Duodenal mucosa (tissue), 2 donors: ENCODE measurements around the gene TMEM198.
A peak's percentile ranks its signal among the peaks of the same experiment; 100 is the strongest.

Experiments used
- H3K27ac ChIP-seq: one replicate; pipeline ENCODE4 v1.7.0; 2013; ENCODE audit warnings: low read depth, low read length
- H3K27me3 ChIP-seq, 2 donors: one replicate each; pipeline ENCODE4 v1.7.0; 2013; ENCODE audit warnings: low read length in 2 of 2, control low read depth in 1 of 2; ENCODE audit not compliant: insufficient read depth in 2 of 2, control insufficient read depth in 1 of 2
- H3K36me3 ChIP-seq, 2 donors: one replicate each; pipeline ENCODE4 v1.7.0; 2013; ENCODE audit warnings: low read length in 2 of 2, control low read depth in 1 of 2; ENCODE audit not compliant: insufficient read depth in 2 of 2, control insufficient read depth in 1 of 2
- H3K4me1 ChIP-seq, 2 donors: one replicate each; pipeline ENCODE4 v1.7.0; 2013; ENCODE audit warnings: low read length in 2 of 2, control low read depth in 1 of 2; ENCODE audit not compliant: insufficient read depth in 2 of 2, control insufficient read depth in 1 of 2
- H3K4me3 ChIP-seq, 2 donors: one replicate each; pipeline ENCODE4 v1.7.0; 2013; ENCODE audit warnings: low read length in 2 of 2, low read depth in 1 of 2
- H3K9ac ChIP-seq, 2 donors: one replicate each; pipeline ENCODE4 v1.7.0; 2013; ENCODE audit warnings: low read length in 2 of 2, low read depth in 1 of 2
- H3K9me3 ChIP-seq, 2 donors: one replicate each; pipeline ENCODE4 v1.7.0; 2013; ENCODE audit warnings: low read length in 2 of 2, control low read depth in 1 of 2; ENCODE audit not compliant: control insufficient read depth in 1 of 2

Gene TMEM198

DNA sequence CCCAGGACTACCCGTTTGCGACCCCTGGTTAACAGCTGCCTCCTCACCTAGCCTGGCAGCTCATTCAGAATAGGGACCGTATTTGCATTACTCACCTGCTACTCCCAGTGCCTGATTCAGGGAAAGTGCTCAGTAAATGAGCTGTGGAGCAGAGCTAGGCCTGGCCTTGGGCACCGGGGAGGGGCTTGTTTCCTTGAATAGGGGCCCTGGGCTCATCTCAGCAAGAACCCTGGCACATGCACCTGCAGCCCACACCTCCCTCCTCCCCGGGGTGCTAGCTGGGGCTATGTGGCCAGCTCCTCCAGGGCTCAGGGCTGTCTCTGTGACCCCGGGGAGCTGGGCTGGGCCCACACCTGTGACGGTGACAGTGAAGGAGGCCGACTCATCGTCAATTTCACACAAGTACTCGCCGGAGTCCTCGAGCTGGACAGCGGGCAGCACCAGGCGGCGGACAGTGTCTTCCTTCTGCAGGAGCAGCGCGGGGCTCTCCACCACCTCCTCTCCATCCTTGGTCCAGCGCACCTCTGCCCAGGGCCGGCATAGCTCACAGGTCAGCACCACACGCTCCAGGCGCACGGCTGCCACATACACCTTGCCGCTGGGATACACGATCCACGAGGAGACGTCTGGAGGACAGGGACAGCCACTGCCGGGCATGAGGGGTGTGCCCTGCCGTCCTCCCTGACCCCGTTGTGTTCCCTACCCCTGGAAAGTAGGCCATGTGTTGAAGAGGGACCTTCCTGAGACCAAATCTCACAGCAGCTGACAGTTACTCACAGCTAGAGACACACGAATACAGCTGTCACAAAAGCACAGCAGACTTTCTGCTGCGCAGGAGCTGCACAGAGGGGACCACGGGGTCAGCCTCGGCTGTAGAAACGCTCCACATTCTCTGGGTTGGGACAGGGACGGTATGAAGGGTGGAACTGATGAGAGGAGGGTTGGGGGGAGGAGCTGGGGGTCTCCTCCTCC, 18.5 kb downstream of the TMEM198 start:
- Histone ChIP-seq H3K4me1 (peaks cover 4 to 6% of the 10 kb centered on the region in 2 donors), H3K9ac (no peak overlapping the region), H3K27me3 (no peaks in the 10 kb centered on the region), H3K9me3 (no peaks in the 10 kb centered on the region), H3K4me3 (no peak overlapping the region), H3K27ac (no peak overlapping the region), H3K36me3 (no peaks in the 10 kb centered on the region)

DNA sequence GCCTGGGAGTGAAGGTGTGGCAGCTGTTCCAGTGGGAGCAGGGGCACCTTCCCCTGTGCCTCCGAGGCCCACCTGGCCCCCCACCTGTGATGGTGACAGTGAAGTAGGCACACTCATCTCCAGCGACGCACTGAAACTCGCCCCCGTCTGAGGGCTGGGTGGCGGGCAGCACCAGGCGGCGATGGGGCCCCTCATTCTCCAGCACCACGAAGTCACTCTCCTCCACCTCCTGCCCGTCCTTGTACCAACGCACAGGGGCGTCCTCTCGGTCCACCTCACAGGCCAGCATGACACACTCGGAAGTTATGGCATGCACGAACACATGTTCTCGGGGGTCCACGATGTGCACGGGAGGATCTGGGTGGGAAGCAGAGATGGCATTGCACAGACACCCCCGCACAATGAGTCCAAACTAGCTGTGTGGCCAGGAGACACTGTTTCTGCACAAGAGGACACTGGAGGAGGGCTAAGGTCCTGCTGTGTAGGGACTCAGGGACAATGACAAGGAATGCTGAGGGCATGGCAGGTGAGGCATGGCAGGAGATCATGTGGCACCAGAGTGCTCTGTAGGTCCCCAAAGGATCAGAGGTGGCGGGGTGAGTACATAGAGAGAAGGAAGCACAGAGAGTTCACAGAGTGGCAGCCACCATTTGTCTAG, 19.6 kb downstream of the TMEM198 start:
- H3K27me3 ChIP-seq: no peaks in the 10 kb centered on the region
- H3K27ac ChIP-seq: no peak overlapping the region
- no peaks in the 10 kb centered on the region for H3K36me3 ChIP-seq
- H3K4me1 ChIP-seq: peaks cover 4 to 6% of the 10 kb centered on the region in 2 donors
- H3K9ac ChIP-seq: no peak overlapping the region
- no peak overlapping the region for H3K4me3 ChIP-seq
- no peaks in the 10 kb centered on the region for H3K9me3 ChIP-seq

DNA sequence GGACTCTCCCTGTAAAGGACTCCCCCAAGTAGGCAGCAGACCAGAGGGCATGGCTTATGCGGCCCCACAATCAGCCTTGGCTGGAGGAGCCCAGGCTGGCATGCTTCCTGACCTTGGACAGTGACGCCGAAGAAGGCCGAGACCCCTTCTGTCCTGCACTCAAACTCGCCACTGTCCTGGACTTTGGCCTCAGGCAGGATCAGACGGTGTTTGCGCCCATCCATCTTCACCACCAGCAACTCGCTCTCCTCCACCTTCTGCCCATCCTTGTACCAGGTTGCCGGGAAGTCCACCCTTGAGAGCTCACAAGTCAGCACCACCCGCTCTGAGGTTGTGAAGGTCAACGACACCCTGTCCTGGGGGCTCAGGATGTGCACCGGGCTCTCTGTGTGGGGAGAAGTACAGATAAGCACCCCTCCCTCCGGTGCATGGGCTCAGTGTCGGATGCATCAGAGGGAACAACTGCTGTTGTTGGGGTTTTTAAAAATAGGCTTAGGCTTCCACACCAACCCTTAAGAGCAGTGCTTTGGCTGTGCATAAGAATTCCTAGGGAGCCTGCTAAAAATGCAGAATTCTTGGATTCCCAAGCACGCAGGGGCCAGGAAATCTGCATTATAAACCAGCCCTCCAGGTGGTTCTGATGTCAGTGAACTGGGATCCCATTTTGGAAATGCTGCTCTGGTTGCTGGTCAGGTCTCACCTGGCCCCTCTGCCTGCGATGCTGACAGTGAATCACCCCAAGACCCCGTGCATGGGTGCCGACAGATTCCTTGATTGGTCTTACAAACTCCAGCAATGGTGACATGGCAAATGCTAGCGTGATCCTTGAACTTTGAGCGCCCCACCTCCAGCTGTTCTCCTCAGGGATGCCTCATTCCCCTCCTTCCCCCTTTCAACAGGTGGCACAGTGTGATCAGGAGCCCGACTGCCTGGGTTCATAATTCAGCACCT, 21.6 kb downstream of the TMEM198 start:
- peaks cover 4 to 6% of the 10 kb centered on the region in 2 donors for H3K4me1 ChIP-seq
- H3K27ac ChIP-seq: no peak overlapping the region
- no peak overlapping the region for H3K4me3 ChIP-seq
- H3K9me3 ChIP-seq: no peaks in the 10 kb centered on the region
- no peaks in the 10 kb centered on the region for H3K27me3 ChIP-seq
- no peaks in the 10 kb centered on the region for H3K36me3 ChIP-seq
- H3K9ac ChIP-seq: no peak overlapping the region

DNA sequence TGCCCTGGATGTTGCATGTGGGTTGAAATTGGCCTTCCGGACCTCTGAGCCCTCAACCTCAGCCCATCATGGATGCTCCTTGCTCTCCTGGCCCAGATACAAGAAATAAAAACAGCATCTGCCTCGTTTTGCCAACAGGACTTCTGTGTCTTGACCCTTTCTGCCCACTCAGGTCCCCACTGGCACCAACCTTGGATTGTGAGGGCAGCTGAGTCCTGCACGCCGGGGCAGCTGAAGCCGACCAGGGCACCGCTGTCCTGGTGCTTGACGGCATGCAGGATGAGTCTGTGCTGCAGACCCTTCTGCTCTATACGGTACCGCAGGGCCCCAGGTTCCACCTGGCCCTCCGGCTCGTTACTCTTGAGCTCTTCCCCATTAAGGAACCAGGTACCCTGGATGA, 22.8 kb downstream of the TMEM198 start:
- no peaks in the 10 kb centered on the region for H3K9me3 ChIP-seq
- no peak overlapping the region for H3K9ac ChIP-seq
- peaks cover 4 to 6% of the 10 kb centered on the region in 2 donors for H3K4me1 ChIP-seq
- H3K36me3 ChIP-seq: no peaks in the 10 kb centered on the region
- H3K27me3 ChIP-seq: peaks cover 0 to 3% of the 10 kb centered on the region in 2 donors
- no peak overlapping the region for H3K27ac ChIP-seq
- H3K4me3 ChIP-seq: no peak overlapping the region

DNA sequence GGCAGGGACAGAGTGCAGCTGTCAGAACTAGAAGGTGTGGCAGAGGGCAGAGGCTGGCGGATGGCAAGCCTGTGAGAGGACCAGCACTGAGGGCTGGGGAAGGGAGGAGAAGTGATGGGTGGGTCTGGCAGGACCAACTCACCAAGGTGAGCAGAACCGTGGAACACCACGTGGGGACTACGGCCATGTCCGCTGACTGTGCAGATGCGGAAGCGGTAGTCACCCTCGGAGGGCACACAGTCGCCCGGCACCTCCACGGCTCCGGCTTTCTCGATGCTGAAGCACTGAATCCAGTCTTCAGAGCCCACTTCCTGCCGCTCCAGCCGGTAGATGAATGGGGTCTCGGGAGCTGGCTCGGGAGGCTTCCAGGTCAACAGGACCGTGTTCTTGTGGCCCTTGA, 23.3 kb downstream of the TMEM198 start:
- Histone ChIP-seq H3K9ac (no peak overlapping the region), H3K9me3 (no peaks in the 10 kb centered on the region), H3K36me3 (no peaks in the 10 kb centered on the region), H3K27me3 (peaks cover 1 to 8% of the 10 kb centered on the region in 2 donors), H3K27ac (no peak overlapping the region), H3K4me1 (peaks cover 4 to 6% of the 10 kb centered on the region in 2 donors), H3K4me3 (no peak overlapping the region)

DNA sequence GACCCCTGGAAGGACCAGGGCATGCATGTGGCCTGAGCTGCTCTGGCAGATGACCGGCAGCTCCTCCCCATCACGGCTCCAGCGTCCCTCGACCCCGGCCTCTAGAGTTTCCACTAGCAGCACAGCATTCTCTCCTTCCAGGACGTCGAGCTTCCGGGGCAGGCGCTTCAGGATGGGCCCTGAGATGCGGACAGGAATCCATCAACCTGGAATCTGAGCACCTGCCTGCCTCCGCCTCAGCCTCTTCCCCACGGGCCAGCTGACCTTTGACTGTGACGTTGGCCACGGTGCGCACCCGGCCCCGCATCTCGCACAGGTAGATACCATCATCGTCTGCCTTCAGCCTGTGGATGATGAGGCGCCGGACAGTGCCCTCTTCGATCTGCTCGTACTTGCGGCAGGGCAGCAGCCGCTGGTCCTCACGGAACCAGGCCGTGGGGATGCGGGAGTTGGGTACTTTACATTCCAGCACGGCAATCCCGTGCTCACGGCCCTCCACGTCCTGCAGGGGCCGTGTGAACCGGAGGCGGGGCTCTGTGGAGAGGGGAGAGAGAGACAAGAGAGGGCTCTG, 24.0 kb downstream of the TMEM198 start:
- H3K9ac ChIP-seq: no peak overlapping the region
- H3K4me3 ChIP-seq: no peak overlapping the region
- no peaks in the 10 kb centered on the region for H3K9me3 ChIP-seq
- H3K27ac ChIP-seq: no peak overlapping the region
- peaks cover 3 to 11% of the 10 kb centered on the region in 2 donors for H3K27me3 ChIP-seq
- no peaks in the 10 kb centered on the region for H3K36me3 ChIP-seq
- peaks cover 4 to 6% of the 10 kb centered on the region in 2 donors for H3K4me1 ChIP-seq

DNA sequence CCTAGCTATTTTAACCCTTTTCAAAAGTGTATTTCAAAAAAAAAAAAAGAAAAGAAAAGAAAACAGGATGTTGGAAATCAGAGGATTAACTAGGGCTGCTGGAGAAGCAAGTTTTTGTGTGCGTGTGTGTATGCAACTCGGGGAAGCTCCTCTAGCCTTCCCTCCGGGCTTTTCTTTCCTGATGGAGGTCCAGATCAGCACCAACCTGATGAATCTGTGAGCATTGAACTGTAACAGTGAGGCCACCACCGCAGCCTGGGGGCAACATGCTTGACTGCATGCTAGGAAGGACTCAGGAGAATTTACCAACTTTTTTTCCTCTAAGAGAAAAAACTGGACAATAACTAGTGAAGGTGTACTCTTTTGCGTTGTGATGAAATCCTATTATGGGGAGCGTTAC, 25.2 kb downstream of the TMEM198 start:
- H3K27ac ChIP-seq: no peak overlapping the region
- no peaks in the 10 kb centered on the region for H3K9me3 ChIP-seq
- no peak overlapping the region for H3K4me3 ChIP-seq
- peaks cover 4 to 6% of the 10 kb centered on the region in 2 donors for H3K4me1 ChIP-seq
- H3K36me3 ChIP-seq: no peaks in the 10 kb centered on the region
- peaks cover 3 to 11% of the 10 kb centered on the region in 2 donors for H3K27me3 ChIP-seq
- H3K9ac ChIP-seq: no peak overlapping the region

DNA sequence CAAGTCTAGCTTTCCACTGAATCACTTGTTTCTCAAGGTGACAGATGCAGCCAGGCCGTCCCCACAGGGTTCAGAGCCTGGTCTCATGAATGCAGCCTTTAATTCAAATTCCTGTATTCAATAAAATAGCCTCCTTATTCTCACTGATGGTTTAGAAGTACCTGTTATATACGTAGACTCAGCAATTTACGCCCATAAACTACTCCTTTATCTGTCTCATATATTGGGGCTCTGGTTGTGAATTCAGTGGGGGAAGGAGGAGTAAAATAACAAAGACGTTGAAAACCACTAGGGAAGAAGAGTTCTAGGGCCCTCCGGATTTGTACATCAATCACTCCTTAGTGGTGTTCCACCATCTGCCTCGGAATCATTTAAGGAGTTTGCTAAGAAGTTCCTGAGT, 25.8 kb downstream of the TMEM198 start:
- H3K27me3 ChIP-seq: peaks cover 3 to 11% of the 10 kb centered on the region in 2 donors
- no peak overlapping the region for H3K9ac ChIP-seq
- H3K27ac ChIP-seq: no peak overlapping the region
- H3K4me1 ChIP-seq: peaks cover 4 to 6% of the 10 kb centered on the region in 2 donors
- H3K36me3 ChIP-seq: no peaks in the 10 kb centered on the region
- H3K4me3 ChIP-seq: no peak overlapping the region
- H3K9me3 ChIP-seq: no peaks in the 10 kb centered on the region

- H3K36me3 ChIP-seq: no peaks in the 10 kb centered on the region
- H3K4me3 ChIP-seq: peak overlapping the region; percentile 55 to 61
- H3K9me3 ChIP-seq: no peaks in the 10 kb centered on the region
- H3K4me1 ChIP-seq: peaks cover 4 to 6% of the 10 kb centered on the region in 2 donors
- no peak overlapping the region for H3K27ac ChIP-seq
- peaks cover 8 to 12% of the 10 kb centered on the region in 2 donors for H3K27me3 ChIP-seq
- H3K9ac ChIP-seq: no peak overlapping the region
Measured at GRCh38 chr2:219570194-219570923, 26.5 kb downstream of the TMEM198 start.
